BJ (cell line): Measurements from ENCODE around the gene COX4I1. TPM values are rescaled to one million over a fixed set of nuclear protein-coding genes. Genes with fewer than 3 reads are reported as not detected.

ENCODE experiments used
- CTCF ChIA-PET: fragments of 350-600 bp; formaldehyde crosslinking; extraction: SDS; loops from one replicate; lab custom pipeline; 2021; ENCODE audit warnings: antibody characterized with exemption, inconsistent platforms; lab: Yijun Ruan, JAX
- POLR2A ChIA-PET: fragments of 300-600 bp; sonication (Branson Sonifier 250); formaldehyde crosslinking; extraction: SDS; loops from one replicate; lab custom pipeline; 2021; ENCODE audit warnings: antibody characterized with exemption; lab: Charles Lee
- DNase-seq: peaks from one replicate; pipeline ENCODE4 v3.0.0-alpha.2; 2011; ENCODE audit warnings: low read depth
- H3K27me3 ChIP-seq: 2 replicates; pipeline ENCODE4 v1.6.0; 2011; ENCODE audit warnings: low read length; ENCODE audit not compliant: control insufficient read depth, insufficient read depth
- H3K36me3 ChIP-seq: 2 replicates; pipeline ENCODE4 v1.5.1; 2011; ENCODE audit warnings: low read length; ENCODE audit not compliant: control insufficient read depth, insufficient read depth
- H3K4me3 ChIP-seq: 2 replicates; pipeline ENCODE4 v1.5.1; 2011; ENCODE audit warnings: low read depth, mild to moderate bottlenecking, control low read depth, low read length
- polyA plus RNA-seq: library from polyadenylated mRNA; depleted of rRNA; stranded (reverse); fragments of >200 nt; gene quantifications from 2 replicates; pipeline ENCODE4 v1.2.3, GENCODE V29; 2011
- TF ChIP-seq, protein P1 (sequence below): IDR thresholded peaks from 2 replicates; pipeline ENCODE4 v1.5.1; 2011; ENCODE audit warnings: low read depth, mild to moderate bottlenecking, control low read depth, inconsistent platforms, low read length, moderate library complexity; ENCODE audit not compliant: insufficient read depth

COX4I1 gene
- polyA plus RNA-seq, 1 experiment: 892 TPM

GRCh38 chr16:85768199-85768598 is 31.3 kb upstream of the COX4I1 start:
- DNase-seq: no peak
- TF ChIP-seq, protein P1, sequence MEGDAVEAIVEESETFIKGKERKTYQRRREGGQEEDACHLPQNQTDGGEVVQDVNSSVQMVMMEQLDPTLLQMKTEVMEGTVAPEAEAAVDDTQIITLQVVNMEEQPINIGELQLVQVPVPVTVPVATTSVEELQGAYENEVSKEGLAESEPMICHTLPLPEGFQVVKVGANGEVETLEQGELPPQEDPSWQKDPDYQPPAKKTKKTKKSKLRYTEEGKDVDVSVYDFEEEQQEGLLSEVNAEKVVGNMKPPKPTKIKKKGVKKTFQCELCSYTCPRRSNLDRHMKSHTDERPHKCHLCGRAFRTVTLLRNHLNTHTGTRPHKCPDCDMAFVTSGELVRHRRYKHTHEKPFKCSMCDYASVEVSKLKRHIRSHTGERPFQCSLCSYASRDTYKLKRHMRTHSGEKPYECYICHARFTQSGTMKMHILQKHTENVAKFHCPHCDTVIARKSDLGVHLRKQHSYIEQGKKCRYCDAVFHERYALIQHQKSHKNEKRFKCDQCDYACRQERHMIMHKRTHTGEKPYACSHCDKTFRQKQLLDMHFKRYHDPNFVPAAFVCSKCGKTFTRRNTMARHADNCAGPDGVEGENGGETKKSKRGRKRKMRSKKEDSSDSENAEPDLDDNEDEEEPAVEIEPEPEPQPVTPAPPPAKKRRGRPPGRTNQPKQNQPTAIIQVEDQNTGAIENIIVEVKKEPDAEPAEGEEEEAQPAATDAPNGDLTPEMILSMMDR: no peak
- ChIA-PET POLR2A (no interaction called here), CTCF (interaction anchor here (0.7 to 1.1 kb wide), 2 partner anchors 10 to 12 kb away, joined by 3 read pairs; no protein-coding TSS in a partner anchor)
- H3K4me3 ChIP-seq: no peak overlapping the region
- peaks cover 2% of the 10 kb centered on the region for H3K36me3 ChIP-seq
- H3K27me3 ChIP-seq: no peaks in the 10 kb centered on the region

DNA sequence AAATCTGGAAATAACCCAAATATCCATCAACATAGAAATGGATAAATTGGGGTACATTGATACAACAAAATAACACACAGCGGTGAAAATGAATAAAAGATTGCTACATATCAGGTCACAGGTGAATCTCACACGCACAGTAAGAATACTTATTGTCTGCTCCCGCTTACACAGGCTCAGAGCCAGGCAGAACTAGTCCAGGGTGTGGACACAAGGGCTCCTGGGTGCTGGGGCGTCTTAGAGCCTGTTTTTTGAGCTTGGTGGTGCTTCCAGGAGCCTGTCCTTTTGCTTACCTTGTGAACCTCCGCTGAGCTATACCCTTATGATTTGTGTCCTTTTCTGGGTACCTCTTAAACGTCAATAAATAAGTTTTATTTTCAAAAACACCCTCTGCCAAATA is 28.8 kb upstream of the COX4I1 start:
- peaks cover 2% of the 10 kb centered on the region for H3K36me3 ChIP-seq
- DNase-seq: no peak
- TF ChIP-seq, protein P1: no peak
- no peak overlapping the region for H3K4me3 ChIP-seq
- no peaks in the 10 kb centered on the region for H3K27me3 ChIP-seq
- ChIA-PET CTCF (interaction anchor here (0.5 to 0.7 kb wide), 2 partner anchors 17 to 409 kb away, joined by 3 read pairs; no protein-coding TSS in a partner anchor), POLR2A (no interaction called here)

DNA sequence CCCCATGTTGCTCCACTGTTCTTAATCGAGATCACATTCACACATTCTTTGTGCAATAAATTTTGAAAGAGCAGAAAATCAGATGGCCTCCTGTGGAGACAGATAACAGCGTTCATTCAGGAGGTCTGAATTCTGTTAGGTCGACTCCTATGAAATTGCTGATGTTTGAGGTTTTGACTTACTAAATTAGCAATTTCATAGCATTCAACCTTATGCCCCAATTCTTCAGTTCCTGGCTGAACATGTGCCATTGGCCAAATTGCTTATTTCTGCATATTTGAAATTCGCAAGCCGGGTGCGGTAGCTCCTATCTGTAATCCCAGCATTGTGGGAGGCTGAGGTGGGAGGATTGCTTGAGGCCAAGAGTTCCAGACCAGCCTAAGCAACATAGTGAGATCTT is 26.5 kb upstream of the COX4I1 start:
- H3K36me3 ChIP-seq: peaks cover 6% of the 10 kb centered on the region
- ChIA-PET CTCF (no interaction called here), POLR2A (no interaction called here)
- DNase-seq: no peak
- no peaks in the 10 kb centered on the region for H3K27me3 ChIP-seq
- H3K4me3 ChIP-seq: no peak overlapping the region
- TF ChIP-seq, protein P1: no peak

- POLR2A ChIA-PET: no interaction called here
- H3K4me3 ChIP-seq: no peak overlapping the region
- TF ChIP-seq, protein P1: no peak
- H3K36me3 ChIP-seq: peaks cover 11% of the 10 kb centered on the region
- CTCF ChIA-PET: no interaction called here
- no peak for DNase-seq
- no peaks in the 10 kb centered on the region for H3K27me3 ChIP-seq
Observed at GRCh38 chr16:85774136-85774535, 25.4 kb upstream of the COX4I1 start.

DNA sequence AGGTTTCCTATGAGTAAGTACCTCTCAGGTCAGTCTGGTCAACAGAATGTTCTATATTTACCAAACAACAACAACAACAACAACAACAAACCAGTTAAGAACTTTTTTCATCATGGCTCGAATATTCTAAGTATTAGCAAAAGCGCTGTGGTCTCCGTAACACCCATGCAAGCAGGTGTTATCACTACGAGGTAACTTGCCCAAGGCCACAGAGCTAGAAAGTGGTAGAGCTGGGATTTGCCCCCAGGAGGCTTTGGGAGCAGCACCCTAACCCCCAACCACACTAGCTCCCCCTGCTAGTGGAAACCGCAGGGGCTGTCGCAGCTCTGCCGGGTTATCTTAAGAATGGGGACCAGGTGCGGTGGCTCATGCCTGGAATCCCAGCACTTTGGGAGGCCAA is 24.7 kb upstream of the COX4I1 start:
- no peak overlapping the region for H3K4me3 ChIP-seq
- CTCF ChIA-PET: no interaction called here
- TF ChIP-seq, protein P1: no peak
- peaks cover 12% of the 10 kb centered on the region for H3K36me3 ChIP-seq
- H3K27me3 ChIP-seq: no peaks in the 10 kb centered on the region
- POLR2A ChIA-PET: no interaction called here
- no peak for DNase-seq
